NB4 (cell line): Measurements from ENCODE around the gene MBNL1.

Source experiments
- DNase-seq: peaks from one replicate; pipeline ENCODE4 v3.0.0; 2010; ENCODE audit warnings: low read depth
- H3K4me3 ChIP-seq: one replicate; pipeline ENCODE4 v1.5.1; 2011; ENCODE audit warnings: mild to moderate bottlenecking, low read depth, low read length, moderate library complexity
- MYC ChIP-seq: IDR thresholded peaks from 2 replicates; pipeline ENCODE4 v1.6.1; 2011; ENCODE audit warnings: low read depth, low read length
- POLR2A ChIP-seq: IDR thresholded peaks from 2 replicates; pipeline ENCODE4 v1.6.1; 2011; ENCODE audit warnings: mild to moderate bottlenecking; ENCODE audit not compliant: insufficient read length; ENCODE audit errors: extremely low read depth
- TF ChIP-seq, protein P1 (sequence below): IDR thresholded peaks from one replicate; pipeline ENCODE4 v1.5.1; 2012; ENCODE audit warnings: low read depth, low read length
- TF ChIP-seq, protein P2 (sequence below): IDR thresholded peaks from 2 replicates; pipeline ENCODE4 v1.6.1; 2011; ENCODE audit warnings: low read depth, low read length

The MBNL1 gene

DNA sequence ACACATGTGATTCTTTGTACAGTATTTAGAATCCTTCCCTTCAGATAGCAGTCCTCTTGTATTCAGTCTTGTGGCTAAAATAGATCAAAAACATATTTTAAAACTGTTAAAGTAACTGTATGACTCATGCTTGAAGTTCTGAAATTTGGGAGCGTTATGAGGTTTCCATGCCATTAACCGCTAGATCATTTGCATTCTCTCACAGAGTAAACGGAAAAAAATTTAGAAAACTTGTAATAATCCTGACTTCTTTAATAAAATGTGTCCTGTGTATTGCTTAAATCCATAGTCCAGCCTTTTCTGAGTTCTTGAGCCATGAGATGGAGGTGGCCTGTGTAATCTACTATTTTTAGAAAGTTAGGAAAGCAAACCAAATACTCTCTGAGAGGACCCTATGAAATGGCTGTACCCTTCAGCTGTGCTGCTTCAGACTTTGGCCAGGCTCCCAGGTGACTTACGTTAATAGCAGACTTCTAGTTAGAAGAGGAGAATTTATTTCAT lies 33.8 kb downstream of the MBNL1 start:
- peak overlapping the region; percentile 40 for H3K4me3 ChIP-seq
- peak; percentile 67 for DNase-seq
- TF ChIP-seq, protein P1, sequence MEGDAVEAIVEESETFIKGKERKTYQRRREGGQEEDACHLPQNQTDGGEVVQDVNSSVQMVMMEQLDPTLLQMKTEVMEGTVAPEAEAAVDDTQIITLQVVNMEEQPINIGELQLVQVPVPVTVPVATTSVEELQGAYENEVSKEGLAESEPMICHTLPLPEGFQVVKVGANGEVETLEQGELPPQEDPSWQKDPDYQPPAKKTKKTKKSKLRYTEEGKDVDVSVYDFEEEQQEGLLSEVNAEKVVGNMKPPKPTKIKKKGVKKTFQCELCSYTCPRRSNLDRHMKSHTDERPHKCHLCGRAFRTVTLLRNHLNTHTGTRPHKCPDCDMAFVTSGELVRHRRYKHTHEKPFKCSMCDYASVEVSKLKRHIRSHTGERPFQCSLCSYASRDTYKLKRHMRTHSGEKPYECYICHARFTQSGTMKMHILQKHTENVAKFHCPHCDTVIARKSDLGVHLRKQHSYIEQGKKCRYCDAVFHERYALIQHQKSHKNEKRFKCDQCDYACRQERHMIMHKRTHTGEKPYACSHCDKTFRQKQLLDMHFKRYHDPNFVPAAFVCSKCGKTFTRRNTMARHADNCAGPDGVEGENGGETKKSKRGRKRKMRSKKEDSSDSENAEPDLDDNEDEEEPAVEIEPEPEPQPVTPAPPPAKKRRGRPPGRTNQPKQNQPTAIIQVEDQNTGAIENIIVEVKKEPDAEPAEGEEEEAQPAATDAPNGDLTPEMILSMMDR = no peak
- TF ChIP-seq, protein P2, sequence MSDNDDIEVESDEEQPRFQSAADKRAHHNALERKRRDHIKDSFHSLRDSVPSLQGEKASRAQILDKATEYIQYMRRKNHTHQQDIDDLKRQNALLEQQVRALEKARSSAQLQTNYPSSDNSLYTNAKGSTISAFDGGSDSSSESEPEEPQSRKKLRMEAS = no peak; the same call in 1 of the 2 replicates
- TF ChIP-seq POLR2A (no peak), MYC (no peak)

DNA sequence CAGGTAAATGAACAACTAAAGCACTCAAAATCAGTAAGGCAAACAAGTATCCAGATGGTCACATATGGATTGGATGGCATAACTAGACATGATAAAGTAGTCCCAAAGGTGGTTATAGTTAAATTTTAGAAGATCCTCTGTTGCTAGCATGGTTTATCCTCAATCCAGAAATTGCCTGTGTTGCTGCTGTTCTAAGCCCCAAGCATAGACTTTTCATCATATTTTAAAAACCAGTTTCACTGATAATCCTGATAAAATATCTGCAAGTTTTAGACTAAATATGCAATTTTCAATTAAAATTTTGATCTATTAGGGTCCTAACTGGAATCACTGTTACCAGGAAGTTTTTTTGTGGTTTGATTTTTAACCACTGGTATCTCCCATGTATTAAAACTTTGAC lies 35.4 kb downstream of the MBNL1 start:
- no peak for DNase-seq
- TF ChIP-seq MYC (no peak), POLR2A (no peak)
- TF ChIP-seq, protein P2 = no peak
- H3K4me3 ChIP-seq = no peak overlapping the region

DNA sequence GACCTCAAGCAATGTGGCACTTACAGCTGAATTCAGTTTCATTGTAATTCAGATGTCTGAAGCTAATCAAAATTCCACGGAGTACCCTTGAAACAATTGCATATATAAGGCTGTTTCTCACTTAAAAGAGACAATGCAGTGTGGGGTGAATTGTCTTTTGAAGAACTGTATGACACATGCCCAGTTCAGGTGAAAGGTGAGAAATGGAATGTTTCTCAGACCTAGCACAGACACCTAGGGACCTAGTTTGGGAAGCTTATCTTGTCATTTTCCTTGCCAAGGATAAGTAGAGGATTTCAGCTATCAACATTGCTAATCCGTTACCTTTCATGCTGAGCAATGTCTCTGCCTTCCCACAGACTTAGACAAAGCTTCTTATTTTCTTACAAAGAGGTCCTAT lies 36.3 kb downstream of the MBNL1 start:
- no peak overlapping the region for H3K4me3 ChIP-seq
- TF ChIP-seq MYC (no peak), POLR2A (no peak)
- TF ChIP-seq, protein P2 = no peak
- TF ChIP-seq, protein P1 = no peak
- DNase-seq = no peak

DNA sequence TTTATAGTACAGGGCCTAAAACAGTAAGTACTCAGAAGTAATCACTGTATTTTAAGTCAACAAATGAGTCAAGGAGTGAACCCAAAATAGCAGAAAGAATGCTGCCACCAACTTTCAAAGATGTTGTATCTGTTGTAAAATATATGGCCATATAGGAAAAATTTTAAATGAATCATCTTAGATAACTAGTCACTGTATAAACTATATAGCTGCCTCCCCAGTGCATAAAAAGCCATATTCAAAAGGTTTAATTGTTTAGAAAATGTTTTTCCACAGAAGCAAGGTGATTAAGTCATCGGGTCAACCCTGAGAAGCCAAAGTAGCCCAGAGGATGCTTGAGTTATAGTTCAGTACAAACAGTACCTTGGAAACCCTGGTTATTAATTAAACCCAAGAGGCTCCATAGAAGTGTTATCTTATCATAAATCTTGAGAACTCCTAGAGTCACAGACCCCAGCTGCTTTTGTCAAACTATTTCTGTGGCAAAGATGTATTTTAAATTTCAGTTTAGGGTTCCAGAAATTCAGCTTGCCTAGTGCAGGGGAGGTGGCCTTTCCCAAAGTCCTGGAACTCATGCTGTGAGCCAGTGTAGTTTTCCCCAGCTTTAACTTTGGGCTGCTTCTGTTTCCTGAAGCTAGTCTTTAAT lies 39.2 kb downstream of the MBNL1 start:
- no peak overlapping the region for H3K4me3 ChIP-seq
- TF ChIP-seq, protein P2 = no peak
- TF ChIP-seq MYC (no peak), POLR2A (no peak)
- TF ChIP-seq, protein P1 = no peak
- no peak for DNase-seq

DNA sequence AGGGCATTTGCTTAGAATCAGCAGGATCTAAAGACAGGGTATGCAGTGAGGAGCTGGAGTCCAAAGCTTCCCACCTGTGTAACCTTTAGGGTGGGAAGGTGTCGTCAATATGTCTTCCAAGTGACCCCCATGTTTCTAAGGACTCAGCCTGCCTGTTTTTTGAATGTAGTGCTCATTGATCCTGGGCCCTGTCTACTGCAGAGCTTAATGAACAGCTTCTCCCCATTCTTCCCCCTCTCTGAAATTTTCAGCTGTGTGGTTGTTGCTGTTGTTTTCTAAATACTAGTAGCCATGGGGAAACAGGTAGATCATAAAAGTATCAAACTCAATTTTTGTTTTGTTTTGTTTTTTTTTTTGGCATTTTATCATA lies 39.7 kb downstream of the MBNL1 start:
- TF ChIP-seq, protein P2 = no peak
- TF ChIP-seq MYC (no peak), POLR2A (no peak)
- TF ChIP-seq, protein P1 = no peak
- H3K4me3 ChIP-seq = no peak overlapping the region

DNA sequence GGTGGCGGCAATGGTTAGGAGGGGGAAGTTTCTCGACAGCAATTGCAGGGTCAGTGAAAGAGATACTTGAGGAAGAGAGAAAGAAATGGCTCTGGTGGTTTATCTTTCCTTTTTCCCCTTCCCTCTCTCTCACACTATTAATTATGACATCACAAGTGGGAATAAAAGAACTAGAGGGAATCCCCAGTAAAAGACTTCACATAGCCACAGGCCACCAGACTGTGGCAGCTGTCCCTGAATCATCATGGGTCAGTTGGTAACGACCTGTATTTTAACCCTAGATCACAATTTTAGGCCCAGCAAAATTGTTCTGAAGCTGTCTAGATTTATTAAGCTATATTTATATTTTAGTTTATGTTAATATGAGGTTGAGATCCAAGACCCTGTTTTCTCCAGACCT lies 40.3 kb downstream of the MBNL1 start:
- TF ChIP-seq POLR2A (no peak), MYC (no peak)
- TF ChIP-seq, protein P2 = no peak
- TF ChIP-seq, protein P1 = no peak
- no peak overlapping the region for H3K4me3 ChIP-seq
- no peak for DNase-seq

More for the DNA sequence above, 39.7 kb downstream of the MBNL1 start:
- no peak for DNase-seq
